OCI-LY1 (cell line): ENCODE data around the gene IFT81.
"Not testable (repeated sequence)": the region's sequence is repeated elsewhere in the genome, so short reads cannot be mapped to it uniquely, and the experiment has no call there.

Experiments
- H2AFZ ChIP-seq: fragments of 200-600 bp; sonication (generic), shearing (Covaris generic); 2 replicates; pipeline ENCODE4 v1.6.0; 2014; ENCODE audit warnings: antibody characterized with exemption, mild to moderate bottlenecking, low read length
- H3F3A ChIP-seq: fragments of 200-600 bp; sonication (generic), shearing (Covaris generic); 2 replicates; pipeline ENCODE4 v1.6.0; 2014; ENCODE audit warnings: mild to moderate bottlenecking, antibody characterized with exemption, low read length, moderate library complexity; ENCODE audit not compliant: insufficient read depth
- H3K27ac ChIP-seq: fragments of 200-600 bp; sonication (generic); 2 replicates; pipeline ENCODE4 v1.5.1; 2014; ENCODE audit warnings: low read length, mixed run types, mild to moderate bottlenecking, low read depth; ENCODE audit not compliant: poor library complexity, severe bottlenecking
- H3K27me3 ChIP-seq: fragments of 200-600 bp; sonication (generic); 2 replicates; pipeline ENCODE4 v1.6.0; 2014; ENCODE audit warnings: antibody characterized with exemption, mild to moderate bottlenecking, low read length, moderate library complexity; ENCODE audit not compliant: insufficient read depth
- H3K36me3 ChIP-seq: fragments of 200-600 bp; sonication (generic); 2 replicates; pipeline ENCODE4 v1.6.1; 2014; ENCODE audit warnings: mild to moderate bottlenecking, antibody characterized with exemption, low read length, moderate library complexity, mixed read lengths; ENCODE audit not compliant: insufficient read depth
- H3K4me1 ChIP-seq: fragments of 200-600 bp; sonication (generic); 2 replicates; pipeline ENCODE4 v1.5.1; 2014; ENCODE audit warnings: mild to moderate bottlenecking, low read length, moderate library complexity; ENCODE audit not compliant: insufficient read depth, severe bottlenecking
- H3K4me2 ChIP-seq: fragments of 200-600 bp; sonication (generic), shearing (Covaris generic); 2 replicates; pipeline ENCODE4 v1.6.1; 2014; ENCODE audit warnings: low read length
- H3K4me3 ChIP-seq: fragments of 200-600 bp; sonication (generic); 2 replicates; pipeline ENCODE4 v1.5.1; 2014; ENCODE audit warnings: low read length, low read depth, mild to moderate bottlenecking, mixed read lengths; ENCODE audit not compliant: poor library complexity, severe bottlenecking
- H3K79me2 ChIP-seq: fragments of 200-600 bp; shearing (Covaris generic); 2 replicates; pipeline ENCODE4 v1.6.1; 2016; ENCODE audit warnings: mixed run types, low read length, mixed read lengths; ENCODE audit not compliant: insufficient read depth
- H3K9ac ChIP-seq: fragments of 200-600 bp; sonication (generic), shearing (Covaris generic); 2 replicates; pipeline ENCODE4 v1.6.1; 2014; ENCODE audit warnings: mild to moderate bottlenecking, low read length, mixed read lengths
- H3K9me2 ChIP-seq: fragments of 200-600 bp; sonication (generic), shearing (Covaris generic); 2 replicates; pipeline ENCODE4 v1.6.1; 2014; ENCODE audit warnings: low read depth, mild to moderate bottlenecking, low read length, mixed read lengths
- H3K9me3 ChIP-seq: fragments of 200-600 bp; shearing (Covaris generic); 2 replicates; pipeline ENCODE4 v1.6.1; 2014; ENCODE audit warnings: low read length, mixed read lengths
- H4K20me1 ChIP-seq: fragments of 200-600 bp; sonication (generic), shearing (Covaris generic); 2 replicates; pipeline ENCODE4 v1.6.0; 2016; ENCODE audit warnings: mild to moderate bottlenecking, low read length; ENCODE audit not compliant: insufficient read depth
- EZH2 ChIP-seq: fragments of 200-600 bp; sonication (generic), shearing (Covaris generic); IDR thresholded peaks from 2 replicates; pipeline ENCODE4 v1.8.0; 2017; ENCODE audit warnings: borderline replicate concordance, mixed run types, mild to moderate bottlenecking, antibody characterized with exemption, low read length, moderate library complexity, mixed read lengths
- TF ChIP-seq, protein P1 (sequence below): fragments of 200-600 bp; sonication (generic), shearing (Covaris generic); IDR thresholded peaks from 2 replicates; pipeline ENCODE4 v1.5.1; 2017; ENCODE audit warnings: mild to moderate bottlenecking, antibody characterized with exemption, low read length, moderate library complexity, mixed read lengths

Gene IFT81

GRCh38 chr12:110205931-110206330, 81.8 kb downstream of the IFT81 start:
- H3K27ac ChIP-seq, result no peak overlapping the region
- H3K4me2 ChIP-seq, result no peak overlapping the region
- no peaks in the 10 kb centered on the region for H3K27me3 ChIP-seq
- H3K9ac ChIP-seq, result no peak overlapping the region
- no peaks in the 10 kb centered on the region for H3K9me3 ChIP-seq
- no peaks in the 10 kb centered on the region for H3K79me2 ChIP-seq
- no peaks in the 10 kb centered on the region for H3K4me1 ChIP-seq
- no peak overlapping the region for H2AFZ ChIP-seq
- H3F3A ChIP-seq, result no peaks in the 10 kb centered on the region
- no peaks in the 10 kb centered on the region for H3K36me3 ChIP-seq
- H3K9me2 ChIP-seq, result no peaks in the 10 kb centered on the region
- H4K20me1 ChIP-seq, result no peaks in the 10 kb centered on the region
- no peak overlapping the region for H3K4me3 ChIP-seq
- TF ChIP-seq, protein P1, sequence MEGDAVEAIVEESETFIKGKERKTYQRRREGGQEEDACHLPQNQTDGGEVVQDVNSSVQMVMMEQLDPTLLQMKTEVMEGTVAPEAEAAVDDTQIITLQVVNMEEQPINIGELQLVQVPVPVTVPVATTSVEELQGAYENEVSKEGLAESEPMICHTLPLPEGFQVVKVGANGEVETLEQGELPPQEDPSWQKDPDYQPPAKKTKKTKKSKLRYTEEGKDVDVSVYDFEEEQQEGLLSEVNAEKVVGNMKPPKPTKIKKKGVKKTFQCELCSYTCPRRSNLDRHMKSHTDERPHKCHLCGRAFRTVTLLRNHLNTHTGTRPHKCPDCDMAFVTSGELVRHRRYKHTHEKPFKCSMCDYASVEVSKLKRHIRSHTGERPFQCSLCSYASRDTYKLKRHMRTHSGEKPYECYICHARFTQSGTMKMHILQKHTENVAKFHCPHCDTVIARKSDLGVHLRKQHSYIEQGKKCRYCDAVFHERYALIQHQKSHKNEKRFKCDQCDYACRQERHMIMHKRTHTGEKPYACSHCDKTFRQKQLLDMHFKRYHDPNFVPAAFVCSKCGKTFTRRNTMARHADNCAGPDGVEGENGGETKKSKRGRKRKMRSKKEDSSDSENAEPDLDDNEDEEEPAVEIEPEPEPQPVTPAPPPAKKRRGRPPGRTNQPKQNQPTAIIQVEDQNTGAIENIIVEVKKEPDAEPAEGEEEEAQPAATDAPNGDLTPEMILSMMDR, result no peak
- TF ChIP-seq EZH2, result no peak

GRCh38 chr12:110211639-110212536, 87.7 kb downstream of the IFT81 start:
- not testable (repeated sequence) for H3K36me3 ChIP-seq, H3K4me1 ChIP-seq, H3K4me2 ChIP-seq, H3F3A ChIP-seq, H3K27me3 ChIP-seq, H4K20me1 ChIP-seq, H3K9me2 ChIP-seq, H3K27ac ChIP-seq, H3K4me3 ChIP-seq, H3K9ac ChIP-seq, H3K9me3 ChIP-seq, H2AFZ ChIP-seq, H3K79me2 ChIP-seq

- Histone ChIP-seq H3K4me2 (no peak overlapping the region), H3F3A (no peaks in the 10 kb centered on the region), H4K20me1 (no peaks in the 10 kb centered on the region), H3K36me3 (no peaks in the 10 kb centered on the region), H3K9ac (no peak overlapping the region), H3K4me1 (no peaks in the 10 kb centered on the region), H3K79me2 (no peaks in the 10 kb centered on the region), H3K9me3 (no peaks in the 10 kb centered on the region), H3K4me3 (no peak overlapping the region), H3K27me3 (no peaks in the 10 kb centered on the region), H3K27ac (no peak overlapping the region), H2AFZ (no peak overlapping the region), H3K9me2 (no peaks in the 10 kb centered on the region)
- TF ChIP-seq, protein P1, result no peak
- TF ChIP-seq EZH2, result no peak
Measured at GRCh38 chr12:110217996-110218674, 94.0 kb downstream of the IFT81 start.
